Hepatocyte (in vitro differentiated cells): ENCODE data around the gene LELP1.

Experiments used
- EZH2 ChIP-seq: fragments of 200-600 bp; sonication (generic); IDR thresholded peaks from 2 replicates; pipeline ENCODE4 v1.6.1; 2016; ENCODE audit warnings: antibody characterized with exemption, mild to moderate bottlenecking, borderline replicate concordance
- EZH2phosphoT487 ChIP-seq: fragments of 200-600 bp; sonication (generic); IDR thresholded peaks from one replicate; pipeline ENCODE4 v1.6.1; 2018; ENCODE audit warnings: antibody characterized with exemption, mild to moderate bottlenecking, low read depth, moderate library complexity; ENCODE audit not compliant: unreplicated experiment, severe bottlenecking
- TF ChIP-seq, protein P1 (sequence below): fragments of 200-600 bp; sonication (generic); IDR thresholded peaks from 2 replicates; pipeline ENCODE4 v1.5.1; 2016; ENCODE audit warnings: antibody characterized with exemption, mild to moderate bottlenecking; ENCODE audit not compliant: poor library complexity

DNA sequence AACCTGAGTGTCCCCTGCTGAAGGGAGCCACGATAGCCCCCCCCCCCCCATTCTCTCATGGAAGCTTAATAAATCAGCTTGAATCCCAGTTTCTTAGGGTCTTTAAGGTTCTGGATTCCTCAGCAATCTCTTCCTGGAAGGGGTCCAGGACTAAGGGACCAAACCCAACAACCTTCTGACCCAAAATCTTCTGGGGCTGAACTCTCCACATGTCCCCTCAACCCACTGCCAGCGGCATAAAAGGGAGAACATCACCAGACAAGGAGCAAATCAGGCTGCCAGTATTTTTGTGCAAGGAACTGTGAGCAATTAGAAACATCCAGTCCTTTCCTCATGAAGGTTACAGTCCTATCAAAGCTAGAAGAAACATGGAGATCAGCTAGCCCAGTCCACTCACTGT is 43.6 kb downstream of the LELP1 start:
- no peak for TF ChIP-seq EZH2phosphoT487
- TF ChIP-seq, protein P1, sequence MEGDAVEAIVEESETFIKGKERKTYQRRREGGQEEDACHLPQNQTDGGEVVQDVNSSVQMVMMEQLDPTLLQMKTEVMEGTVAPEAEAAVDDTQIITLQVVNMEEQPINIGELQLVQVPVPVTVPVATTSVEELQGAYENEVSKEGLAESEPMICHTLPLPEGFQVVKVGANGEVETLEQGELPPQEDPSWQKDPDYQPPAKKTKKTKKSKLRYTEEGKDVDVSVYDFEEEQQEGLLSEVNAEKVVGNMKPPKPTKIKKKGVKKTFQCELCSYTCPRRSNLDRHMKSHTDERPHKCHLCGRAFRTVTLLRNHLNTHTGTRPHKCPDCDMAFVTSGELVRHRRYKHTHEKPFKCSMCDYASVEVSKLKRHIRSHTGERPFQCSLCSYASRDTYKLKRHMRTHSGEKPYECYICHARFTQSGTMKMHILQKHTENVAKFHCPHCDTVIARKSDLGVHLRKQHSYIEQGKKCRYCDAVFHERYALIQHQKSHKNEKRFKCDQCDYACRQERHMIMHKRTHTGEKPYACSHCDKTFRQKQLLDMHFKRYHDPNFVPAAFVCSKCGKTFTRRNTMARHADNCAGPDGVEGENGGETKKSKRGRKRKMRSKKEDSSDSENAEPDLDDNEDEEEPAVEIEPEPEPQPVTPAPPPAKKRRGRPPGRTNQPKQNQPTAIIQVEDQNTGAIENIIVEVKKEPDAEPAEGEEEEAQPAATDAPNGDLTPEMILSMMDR = no peak
- no peak for TF ChIP-seq EZH2
